PC-3 (cell line): ENCODE measurements around the gene SLC45A2.

ENCODE experiments used
- EZH2 ChIP-seq: fragments of 300-600 bp; sonication (generic); IDR thresholded peaks from one replicate; pipeline ENCODE4 v1.6.1; 2017; ENCODE audit warnings: antibody characterized with exemption, mild to moderate bottlenecking, low read length; ENCODE audit not compliant: unreplicated experiment
- TF ChIP-seq, protein P1 (sequence below): fragments of 300-600 bp; sonication (generic); conservative IDR thresholded peaks from 2 replicates; pipeline ENCODE4 v1.5.1; 2017; ENCODE audit warnings: antibody characterized with exemption, low read depth, mild to moderate bottlenecking, low read length

DNA sequence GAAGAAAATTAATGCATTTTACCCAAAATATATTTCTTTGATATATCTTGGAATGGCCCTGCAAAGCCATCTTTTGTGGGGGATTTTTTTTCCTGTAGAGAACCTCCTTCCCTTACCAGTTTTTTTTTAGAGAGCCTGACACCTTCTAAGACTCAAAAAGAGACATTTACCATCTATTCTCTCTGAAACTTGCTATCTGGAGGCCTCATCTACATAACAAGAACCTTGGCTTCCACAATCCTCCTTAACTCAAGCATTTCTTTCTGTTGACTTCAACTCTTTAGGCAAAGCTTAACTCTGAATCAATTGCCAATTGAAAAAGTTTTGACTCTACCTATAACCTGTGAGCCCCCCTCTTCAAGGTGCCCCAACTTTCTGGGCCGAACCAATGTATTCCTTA lies 6.2 kb downstream of the SLC45A2 start:
- TF ChIP-seq, protein P1, sequence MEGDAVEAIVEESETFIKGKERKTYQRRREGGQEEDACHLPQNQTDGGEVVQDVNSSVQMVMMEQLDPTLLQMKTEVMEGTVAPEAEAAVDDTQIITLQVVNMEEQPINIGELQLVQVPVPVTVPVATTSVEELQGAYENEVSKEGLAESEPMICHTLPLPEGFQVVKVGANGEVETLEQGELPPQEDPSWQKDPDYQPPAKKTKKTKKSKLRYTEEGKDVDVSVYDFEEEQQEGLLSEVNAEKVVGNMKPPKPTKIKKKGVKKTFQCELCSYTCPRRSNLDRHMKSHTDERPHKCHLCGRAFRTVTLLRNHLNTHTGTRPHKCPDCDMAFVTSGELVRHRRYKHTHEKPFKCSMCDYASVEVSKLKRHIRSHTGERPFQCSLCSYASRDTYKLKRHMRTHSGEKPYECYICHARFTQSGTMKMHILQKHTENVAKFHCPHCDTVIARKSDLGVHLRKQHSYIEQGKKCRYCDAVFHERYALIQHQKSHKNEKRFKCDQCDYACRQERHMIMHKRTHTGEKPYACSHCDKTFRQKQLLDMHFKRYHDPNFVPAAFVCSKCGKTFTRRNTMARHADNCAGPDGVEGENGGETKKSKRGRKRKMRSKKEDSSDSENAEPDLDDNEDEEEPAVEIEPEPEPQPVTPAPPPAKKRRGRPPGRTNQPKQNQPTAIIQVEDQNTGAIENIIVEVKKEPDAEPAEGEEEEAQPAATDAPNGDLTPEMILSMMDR: no peak
- no peak for TF ChIP-seq EZH2
